Activated naive CD4-positive, alpha-beta T cell treated with Interleukin-2 at 50 U/mL for 16 hours (primary cell): Measurements from ENCODE around the gene FAH.
"Not testable (repeated sequence)": the region's sequence is repeated elsewhere in the genome, so short reads cannot be mapped to it uniquely, and the experiment has no call there.

Experiments
- DNase-seq: peaks from one replicate; pipeline ENCODE4 v3.0.0-alpha.2; 2020

Gene FAH

DNA sequence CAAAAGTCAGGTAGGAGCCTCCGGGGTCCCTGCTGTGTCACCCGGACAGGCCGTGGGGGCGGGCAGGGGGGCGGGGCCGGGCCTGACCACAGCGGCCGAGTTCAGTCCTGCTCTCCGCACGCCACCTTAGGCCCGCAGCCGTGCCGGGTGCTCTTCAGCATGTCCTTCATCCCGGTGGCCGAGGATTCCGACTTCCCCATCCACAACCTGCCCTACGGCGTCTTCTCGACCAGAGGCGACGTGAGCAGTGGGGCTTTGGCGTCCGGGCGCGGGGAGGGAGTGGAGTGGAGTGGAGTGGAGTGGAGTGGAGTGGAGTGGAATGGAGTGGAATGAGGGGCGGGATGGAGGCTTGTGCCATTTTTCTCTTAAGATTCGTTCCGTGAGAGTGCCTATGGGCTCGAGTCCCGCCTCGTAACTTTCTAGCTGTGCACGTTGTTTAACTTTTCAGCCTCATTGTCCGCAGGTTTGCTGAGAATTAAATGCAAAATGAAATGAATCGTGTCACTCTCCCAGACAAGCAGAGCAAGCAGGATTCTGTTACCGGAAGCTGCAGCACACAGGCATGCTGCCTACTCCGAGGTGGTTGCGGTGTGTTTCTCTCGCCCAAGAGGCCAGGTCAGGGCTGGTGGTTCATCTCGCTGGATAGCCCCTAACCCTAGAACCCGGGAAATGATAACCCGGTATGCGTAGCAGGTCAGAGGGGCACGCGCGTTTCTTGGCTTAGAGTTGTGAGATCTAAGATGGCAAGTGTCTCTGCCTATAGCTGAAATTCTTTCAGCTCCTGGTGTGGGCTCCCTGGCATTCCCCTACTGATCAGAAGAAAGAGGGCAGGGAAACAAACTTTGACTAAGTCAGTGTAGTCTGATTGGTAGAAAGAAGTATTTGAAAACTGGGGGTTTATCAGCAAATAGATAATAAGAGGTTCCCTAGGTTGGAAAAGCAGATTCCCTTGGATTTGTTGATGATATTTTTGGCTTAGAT, at the start of gene FAH:
FAH (plus strand) TSS at position 104 of the 981 bp plus-strand sequence; CDS start at position 160, 56 bp downstream.
- peak; percentile 49 for DNase-seq

DNA sequence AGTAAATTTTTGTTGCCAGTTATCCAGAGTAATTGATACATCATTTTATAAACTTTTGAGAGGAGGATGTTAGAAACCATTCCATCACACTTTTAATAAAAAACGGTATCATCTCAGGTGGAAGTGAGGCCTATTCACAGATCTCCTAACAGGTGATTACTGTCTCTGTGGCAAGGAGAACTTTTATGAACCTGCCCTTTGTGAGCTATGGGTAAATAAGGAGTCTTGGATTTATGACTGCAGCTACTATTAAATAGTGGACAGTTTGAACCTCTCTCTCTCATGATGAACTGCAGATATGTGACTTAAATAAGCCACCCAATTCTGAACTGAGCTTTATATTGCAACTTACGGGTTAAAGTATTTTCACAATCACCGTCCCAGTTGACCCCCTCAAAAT, 47.6 kb upstream of the FAH start:
- no peak for DNase-seq

DNA sequence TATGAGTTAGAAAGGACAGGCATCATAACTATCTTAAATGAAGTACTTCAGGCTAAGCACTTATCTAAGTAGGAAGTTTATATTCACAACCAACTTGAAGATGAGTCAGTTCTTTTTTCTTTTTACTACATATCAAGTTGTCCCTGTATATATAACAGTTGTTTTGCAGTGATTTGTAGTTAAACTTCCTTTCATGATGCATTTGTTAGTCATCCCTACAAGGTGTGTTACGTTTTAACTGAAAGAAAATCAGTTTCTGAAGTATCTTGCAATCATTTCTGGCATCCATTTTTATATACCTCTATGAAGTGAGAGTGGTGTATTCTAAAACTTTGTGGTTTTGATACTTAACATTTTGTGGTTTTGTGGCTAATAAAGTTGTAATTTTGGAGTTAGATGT, 47.2 kb upstream of the FAH start:
- no peak for DNase-seq

DNA sequence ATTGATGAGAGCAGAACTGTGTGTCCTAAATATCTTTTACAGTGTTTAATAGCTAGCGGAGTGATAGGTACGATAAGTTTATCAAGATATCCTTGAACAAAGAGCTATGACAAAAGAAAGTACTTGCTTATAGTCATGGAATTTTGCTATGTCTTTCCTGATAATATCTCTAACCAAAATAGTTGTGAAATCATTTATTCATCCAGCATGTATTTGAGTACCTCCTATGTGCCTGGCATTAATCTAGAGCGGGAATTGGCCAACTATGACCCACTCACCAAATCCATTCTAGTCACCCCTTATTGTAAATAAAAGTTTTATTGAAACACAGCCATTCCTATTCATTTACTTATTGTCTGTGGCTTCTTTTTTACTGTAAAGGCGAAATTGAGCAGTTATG, 46.7 kb upstream of the FAH start:
- DNase-seq, result no peak

DNA sequence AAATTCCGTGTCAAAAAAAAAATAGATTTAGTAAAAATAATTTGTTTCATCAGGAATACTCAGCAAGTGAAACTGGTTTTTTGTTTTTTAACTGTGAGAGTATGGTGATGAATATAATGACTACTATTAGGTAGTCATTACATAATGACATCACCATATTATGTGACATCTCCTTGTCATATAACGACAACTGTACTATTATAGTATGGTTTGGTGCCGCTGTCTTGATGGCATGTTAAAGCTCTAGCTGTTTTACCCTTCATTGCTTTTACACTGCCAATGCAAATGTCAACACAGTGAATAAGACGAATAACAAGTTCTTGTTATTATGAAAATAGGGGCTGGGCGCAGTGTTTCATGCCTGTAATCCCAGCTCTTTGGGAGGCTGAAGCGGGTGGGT, 45.6 kb upstream of the FAH start:
- DNase-seq, result no peak

DNA sequence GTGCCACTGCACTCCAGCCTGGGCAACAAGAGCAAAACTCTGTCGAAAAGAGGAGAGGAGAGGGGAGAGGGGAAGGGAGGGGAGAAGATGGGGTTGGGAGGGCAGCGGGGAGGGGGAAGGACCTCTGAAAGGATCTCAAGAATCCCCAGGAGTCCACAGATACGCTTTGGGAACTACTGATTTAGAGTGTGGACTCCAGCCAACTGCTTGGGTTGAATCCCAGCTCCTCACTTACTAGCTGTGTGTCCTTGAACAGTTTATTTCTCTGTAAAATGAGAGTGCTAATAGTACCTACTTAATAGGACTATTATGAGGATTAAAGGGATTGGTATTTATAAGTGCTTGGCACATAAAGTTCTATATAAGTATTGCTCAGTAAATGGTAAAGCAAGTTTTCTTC, 45.0 kb upstream of the FAH start:
- DNase-seq, result no peak

DNA sequence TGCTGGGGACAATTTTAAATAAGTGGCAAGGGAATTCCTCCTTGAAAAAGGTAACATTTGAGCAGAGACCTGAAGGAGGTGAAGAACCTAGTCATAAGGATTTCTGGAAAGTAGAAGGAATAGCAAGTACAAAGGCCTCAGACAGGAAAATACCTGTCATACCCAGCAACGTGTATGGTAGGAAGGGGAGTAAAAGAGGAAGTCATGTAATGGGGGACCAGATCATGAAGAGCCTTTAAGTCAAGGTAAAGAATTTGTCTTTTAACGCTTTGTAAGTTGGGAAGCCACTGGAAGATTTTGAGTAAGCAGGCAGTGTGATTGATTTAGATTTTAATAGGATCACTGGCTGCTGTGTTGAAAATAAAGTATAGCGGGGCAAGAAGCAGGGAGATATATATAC, 43.4 kb upstream of the FAH start:
- DNase-seq, result no peak

DNA sequence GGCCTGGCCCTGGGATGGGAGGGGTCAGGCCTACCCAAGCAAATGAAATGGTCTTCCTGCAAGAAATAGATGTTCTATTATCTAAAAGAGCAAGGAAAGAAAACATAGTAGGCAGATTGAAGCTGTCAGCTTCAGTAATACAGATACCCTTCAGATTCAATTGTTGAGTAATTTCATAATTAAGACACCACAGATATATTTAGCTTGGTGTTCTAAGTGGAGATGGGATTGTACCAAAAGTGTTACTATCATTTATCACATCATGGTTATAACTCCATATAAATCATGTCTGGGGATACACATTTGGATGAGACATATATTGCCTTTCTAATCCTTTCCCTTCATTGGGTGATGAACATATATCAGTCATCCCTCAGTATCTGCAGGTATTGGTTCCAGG, 41.9 kb upstream of the FAH start:
- no peak for DNase-seq

DNA sequence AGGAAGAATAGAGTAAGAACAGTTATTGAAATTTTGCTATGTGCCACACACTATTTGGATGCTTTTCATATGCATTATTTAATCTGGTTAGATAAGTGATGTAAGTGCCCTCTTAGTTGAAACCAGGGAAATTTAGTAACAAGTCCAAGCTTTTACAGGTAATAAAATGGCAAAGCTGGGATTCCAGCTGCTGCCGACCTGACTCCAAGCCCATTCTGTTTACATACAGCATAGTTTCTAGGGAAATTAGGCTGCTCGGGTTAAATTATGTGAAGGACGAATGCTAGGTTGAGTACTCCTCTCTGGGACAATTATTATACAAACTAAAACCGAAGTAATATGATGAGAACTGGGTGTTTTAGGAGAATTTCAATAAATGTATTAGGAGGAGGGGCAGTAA, 38.7 kb upstream of the FAH start:
- DNase-seq, result no peak

DNA sequence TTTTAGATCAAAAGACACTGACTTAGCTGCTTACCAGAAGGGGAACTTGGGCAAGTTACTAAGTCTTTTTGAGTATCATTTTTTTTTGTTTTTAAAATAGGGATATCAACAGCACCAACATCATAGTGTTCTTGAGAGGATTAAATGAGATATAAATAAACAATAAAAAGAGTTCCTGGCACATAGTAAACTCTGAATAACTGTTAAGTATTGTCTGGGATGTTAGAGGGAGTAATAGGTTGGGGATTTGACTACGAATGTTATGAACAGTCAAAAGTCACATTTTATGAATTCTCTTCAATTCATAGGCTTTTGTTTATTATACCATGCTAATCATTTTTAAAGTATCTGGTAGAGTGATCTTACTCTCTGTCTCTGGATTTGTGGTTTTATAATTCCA, 37.8 kb upstream of the FAH start:
- no peak for DNase-seq

DNA sequence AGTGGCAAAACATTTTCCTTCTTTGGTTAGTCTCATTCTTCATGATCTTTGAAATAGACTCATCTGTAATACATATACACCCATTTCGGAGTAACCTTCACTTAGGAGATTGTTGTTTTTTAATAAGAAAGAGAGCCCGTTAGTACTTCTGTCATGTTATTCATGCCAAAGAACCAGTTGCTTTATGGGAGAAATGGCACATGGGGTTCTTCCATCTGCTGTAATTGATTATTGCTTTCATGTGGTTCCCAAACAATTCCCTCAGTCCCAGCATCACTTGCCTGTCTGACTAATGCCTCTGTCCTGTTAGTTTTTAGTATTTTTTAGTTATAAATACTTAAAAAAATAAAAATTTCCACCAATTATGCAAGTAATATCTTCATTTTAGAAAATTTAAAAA, 33.8 kb upstream of the FAH start:
- no peak for DNase-seq

DNA sequence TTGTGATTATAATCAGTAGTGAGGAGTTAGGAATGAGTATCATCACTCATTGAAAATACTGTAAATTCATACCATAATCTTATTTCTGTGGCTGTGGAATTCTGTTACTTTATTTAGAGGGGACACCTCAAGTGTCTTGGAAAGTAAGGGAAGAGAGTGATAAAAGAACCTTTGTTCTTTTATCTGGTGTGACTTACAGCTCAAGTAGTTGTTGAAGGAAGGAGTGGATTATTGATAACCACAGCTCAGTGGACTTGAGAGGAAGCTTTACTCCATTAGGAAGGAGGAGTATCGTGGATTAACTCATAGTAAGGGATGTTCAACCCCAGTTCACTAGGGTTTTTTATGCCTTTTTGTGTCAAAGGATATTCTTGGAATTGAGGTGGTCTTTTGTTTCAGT, 32.2 kb upstream of the FAH start:
- no peak for DNase-seq

DNA sequence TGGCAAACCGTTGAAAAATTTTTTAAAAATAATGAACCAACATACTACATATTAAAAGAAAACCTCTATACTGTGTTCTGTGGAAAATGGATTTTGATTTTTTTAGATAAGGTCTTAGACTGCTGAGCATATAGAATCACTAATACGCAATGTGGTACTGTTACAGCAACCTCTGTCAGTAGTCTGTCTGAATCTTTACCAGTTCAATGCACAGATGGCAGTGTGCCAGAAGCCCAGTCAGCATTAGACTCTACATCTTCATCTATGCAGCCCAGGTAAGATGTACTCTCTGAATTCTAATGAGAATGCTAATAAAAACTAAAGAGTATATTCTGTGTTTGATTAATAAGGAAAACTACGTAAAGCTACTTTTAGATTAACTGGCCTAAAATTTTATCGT, 31.3 kb upstream of the FAH start:
- no peak for DNase-seq

DNA sequence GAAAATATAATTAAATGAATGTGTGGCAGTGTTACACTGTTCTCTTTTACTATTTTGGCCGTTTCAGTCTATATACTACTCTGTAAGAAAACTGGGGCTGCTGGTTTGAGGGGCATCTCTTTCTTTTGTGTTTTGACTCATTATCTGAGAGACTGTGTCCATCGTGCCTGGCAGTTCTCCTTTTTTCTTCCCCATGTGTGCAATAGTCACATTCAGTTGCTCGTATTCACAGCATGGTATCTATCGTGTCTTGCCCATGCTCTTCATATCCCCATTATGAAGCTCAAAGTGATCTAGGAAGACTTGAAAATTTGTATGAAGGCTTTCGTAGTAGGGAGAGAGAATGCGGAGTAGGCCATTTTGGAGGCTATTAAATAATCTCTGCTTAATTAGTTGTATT, 29.8 kb upstream of the FAH start:
- no peak for DNase-seq

DNA sequence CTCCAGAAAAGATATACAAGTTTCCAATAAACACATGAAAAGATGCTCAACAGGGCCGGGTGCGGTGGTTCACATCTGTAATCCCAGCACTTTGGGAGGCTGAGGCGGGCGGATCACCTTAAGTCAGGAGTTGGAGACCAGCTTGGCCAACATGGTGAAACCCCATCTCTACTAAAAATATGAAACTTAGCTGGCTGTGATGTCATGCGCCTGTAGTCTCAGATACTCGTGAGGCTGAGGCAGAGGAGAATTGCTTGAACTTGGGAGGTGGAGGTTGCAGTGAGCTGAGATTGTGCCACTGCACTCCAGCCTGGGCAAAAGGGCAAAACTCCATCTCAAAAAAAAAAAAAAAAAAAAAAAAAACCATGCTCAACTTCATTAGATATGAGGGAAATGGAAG, 25.5 kb upstream of the FAH start:
- not testable (repeated sequence) for DNase-seq

DNA sequence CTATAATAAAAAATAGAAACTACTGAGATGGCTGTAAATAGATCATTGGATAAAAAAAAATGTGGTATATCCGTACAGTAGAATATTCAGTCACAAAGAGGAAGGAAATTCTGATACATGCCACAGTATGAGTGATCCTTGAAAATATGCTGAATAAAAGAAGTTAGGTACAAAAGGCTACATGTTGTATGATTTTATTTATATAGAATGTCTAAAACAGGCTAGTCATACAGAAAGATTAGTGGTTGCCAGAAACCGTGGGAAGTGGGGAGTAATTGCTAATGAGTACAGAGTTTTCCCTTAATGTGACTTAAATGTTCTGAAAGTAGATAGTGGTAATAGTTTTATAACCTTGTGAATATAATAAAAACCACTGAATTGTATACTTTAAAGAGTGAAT, 24.9 kb upstream of the FAH start:
- DNase-seq, result no peak

DNA sequence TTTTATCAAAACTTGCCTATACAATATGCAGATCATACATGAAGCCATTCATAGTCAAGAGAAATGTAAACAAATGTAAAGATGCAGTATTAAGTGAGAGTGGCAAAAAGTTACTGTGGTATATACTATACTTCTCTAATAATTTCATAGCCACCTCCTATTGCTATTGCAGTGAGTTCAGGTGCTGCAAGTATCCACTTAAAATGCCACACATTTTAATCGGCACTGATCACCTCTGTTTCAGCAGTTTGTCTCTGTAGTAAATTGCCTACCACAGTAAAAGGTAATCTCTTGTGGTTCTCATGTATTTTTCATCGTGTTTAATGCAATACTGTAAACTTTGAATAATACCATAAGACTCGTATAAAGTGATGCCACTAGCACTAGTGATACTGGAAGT, 20.4 kb upstream of the FAH start:
- no peak for DNase-seq

DNA sequence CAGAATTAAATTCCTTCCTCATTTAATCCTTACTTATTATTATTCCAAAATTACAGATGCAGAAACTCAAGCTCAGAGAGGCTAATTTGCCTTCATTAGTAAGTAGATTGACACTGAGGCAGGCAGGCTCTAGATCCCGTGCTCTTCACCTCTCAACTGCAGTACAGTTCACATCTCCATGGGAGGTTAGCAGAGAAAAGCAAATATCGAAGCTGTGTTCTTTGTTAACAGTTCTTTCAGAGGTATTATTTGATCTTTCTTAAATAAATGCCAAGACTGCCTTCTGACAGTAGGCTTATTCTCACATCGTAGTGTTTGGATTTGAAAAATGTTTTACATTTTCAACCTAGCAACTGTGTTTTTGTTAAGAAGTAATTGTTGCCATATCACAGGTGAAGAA, 15.9 kb upstream of the FAH start:
- no peak for DNase-seq

DNA sequence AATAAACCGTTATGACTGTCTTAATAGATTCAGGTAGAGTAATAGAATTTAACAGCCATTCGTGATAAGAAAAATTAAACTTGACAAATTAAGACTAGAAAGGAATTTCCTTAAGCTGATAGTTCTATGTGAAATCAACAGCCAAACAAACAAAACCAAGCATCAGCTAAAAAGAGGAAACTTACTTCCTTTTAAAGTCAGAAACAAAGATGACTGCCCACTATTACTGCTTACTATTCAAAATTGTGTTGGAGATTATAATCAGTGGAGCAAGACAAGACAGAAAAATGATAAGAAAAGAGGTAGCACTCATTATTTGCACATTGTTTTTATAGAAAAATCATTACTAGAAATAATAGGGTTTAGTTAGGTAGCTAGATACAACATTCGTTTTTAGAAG, 13.8 kb upstream of the FAH start:
- no peak for DNase-seq

DNA sequence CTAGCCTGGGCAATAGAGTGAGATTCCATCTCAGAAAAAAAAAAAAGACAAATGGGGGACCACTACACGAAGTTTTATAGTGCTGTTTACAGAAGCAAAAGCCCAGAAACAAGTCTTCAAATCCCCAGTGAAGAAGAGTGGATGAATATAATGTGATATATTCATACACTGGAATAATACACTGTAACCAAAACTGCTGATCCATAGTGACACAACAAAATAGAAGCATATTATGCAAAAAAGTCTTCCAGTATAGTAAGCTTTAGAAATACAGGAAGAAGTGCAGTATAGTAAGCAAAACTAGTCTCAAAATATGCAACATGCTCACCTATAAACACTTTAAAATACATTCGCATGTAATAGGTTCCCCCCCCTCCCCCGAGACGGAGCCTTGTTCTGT, 11.9 kb upstream of the FAH start:
- DNase-seq, result no peak

DNA sequence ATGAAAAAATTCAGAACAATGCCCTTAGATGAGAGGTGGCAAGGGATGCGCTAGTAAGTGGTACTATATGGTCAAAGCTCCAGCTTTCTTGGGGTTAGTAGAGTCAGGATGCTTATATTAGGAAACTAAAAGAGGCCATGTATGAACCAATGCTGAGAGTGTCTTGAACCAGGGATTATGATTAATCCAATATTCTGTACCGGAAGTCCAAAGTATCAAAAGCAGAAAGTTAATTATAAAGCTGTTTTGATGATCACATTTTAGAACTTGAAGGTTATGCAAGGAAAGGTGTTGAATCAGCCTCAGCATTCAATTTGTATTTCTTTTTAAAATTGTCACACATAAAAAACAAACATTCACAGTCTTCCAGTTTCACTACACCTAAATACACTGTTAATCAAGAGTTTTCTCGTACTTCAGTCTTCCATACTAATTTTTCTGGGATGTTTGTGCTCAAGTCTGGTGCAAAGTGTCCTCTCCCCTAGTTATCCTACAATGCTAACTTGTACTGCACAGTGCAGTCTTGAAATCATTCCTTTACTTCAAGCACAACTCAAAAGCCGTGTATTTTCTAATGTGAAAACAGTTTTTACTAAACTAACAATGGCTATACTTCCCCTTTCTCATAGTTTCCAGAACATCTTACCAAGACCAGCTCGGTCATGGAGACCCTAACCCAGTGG, 10.7 kb upstream of the FAH start:
- no peak for DNase-seq

DNA sequence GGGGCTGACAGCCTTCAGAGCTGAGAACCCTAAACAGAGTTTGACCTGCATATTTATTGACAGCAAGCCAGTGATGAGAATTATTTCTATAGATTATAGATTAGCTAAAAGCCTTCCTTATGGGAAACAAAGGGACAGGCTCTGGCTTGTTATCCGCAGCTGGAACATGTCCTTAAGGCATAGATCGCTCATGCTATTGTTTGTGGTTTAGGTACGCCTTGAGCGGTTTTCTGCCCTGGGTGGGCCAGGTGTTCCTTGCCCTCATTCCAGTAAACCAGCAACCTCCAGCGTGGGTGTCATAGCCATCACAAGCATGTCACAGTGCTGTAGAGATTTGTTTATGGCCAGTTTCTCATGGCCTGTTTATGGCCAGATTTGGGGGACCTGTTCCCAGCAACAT, 10.2 kb upstream of the FAH start:
- DNase-seq, result no peak

DNA sequence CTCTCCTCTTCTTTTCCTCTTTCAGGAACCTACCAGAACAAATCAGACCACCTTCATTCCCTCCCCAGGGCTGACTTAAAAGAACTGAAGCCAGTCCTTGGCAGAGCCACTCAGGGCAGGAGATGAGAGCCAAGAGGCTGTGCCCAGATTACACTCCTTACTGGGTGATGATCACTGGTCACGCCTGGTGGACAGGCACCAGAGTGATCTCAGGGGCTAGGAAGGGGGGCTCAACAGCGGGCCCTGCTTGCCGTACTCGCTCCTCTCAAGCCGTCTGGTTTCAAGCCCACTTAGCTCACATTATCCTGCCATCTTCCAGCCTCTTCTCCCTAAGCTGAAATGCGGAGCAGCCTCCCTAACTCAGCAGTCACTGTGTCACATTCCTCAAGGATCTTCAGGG, 1.7 kb upstream of the FAH start:
- no peak for DNase-seq

DNA sequence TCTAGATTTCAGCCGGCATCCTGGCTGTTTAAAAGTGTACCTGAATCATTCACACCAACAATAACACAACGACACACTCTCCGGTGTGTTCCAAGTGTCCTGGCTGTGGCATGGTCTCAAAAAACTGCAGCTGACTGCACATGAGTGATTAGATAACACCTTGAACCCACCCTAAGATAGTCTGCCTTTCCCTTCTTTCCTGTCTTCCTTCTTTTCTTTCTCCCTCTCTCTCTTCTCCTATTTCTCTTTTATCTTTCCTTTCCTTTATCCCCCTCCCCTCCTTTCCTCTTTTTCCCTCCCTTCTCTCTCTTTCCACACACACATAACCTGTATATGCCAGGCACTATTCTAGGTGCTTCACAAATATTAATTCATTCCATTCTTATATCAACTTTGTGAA, 1.2 kb upstream of the FAH start:
- DNase-seq, result no peak
